ENCODE results near the gene CD300E.

The CD300E gene

GRCh38 chr17:74649909-74650308, 26.4 kb upstream of the CD300E start:
- no peak for TF ChIP-seq CTCF (IDR thresholded peaks at IDR 0.05)

GRCh38 chr17:74647871-74648672, 24.5 kb upstream of the CD300E start:
- TF ChIP-seq CTCF (IDR thresholded peaks at IDR 0.05) = no peak

GRCh38 chr17:74646231-74646630, 22.7 kb upstream of the CD300E start:
- TF ChIP-seq CTCF (IDR thresholded peaks at IDR 0.05) = peak; percentile 36; the same call in 1 of the 2 replicates

GRCh38 chr17:74645010-74645409, 21.5 kb upstream of the CD300E start:
- TF ChIP-seq CTCF (IDR thresholded peaks at IDR 0.05) = no peak

- TF ChIP-seq CTCF (IDR thresholded peaks at IDR 0.05) = no peak
Measured at GRCh38 chr17:74644419-74644818, 20.9 kb upstream of the CD300E start.

- no peak for TF ChIP-seq CTCF (IDR thresholded peaks at IDR 0.05)
Measured at GRCh38 chr17:74643826-74644225, 20.3 kb upstream of the CD300E start.

GRCh38 chr17:74642995-74643394, 19.5 kb upstream of the CD300E start:
- TF ChIP-seq CTCF (IDR thresholded peaks at IDR 0.05) = no peak

Measured in LNCAP (cell line).